Measurements from ENCODE around the gene PLA2G6. TPM values are rescaled to one million over a fixed set of nuclear protein-coding genes. Genes with fewer than 3 reads are reported as not detected.

PLA2G6 gene
- total and polyA plus RNA-seq, 2 experiments from 2014 or later, result 28.2 to 30.2 TPM

DNA sequence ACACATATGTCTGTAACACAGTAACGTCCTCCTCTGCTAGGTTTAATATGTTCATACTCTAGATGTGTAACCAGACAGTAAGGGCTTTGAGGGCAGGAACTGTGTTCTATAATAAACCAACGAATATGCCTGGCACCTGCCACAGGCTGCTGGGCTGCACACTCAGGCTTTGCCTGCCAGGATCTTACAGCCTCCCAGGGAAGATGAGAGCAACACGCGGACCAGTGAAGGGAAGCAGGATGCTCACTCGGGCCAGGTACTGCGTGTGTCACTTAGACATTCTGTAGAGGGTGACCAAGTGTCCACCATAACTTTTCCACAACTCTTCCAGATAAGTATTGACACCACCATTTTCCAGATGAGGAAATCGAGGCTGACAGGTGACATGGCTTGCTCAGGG, 49.5 kb downstream of the PLA2G6 start:
- no peaks in the 10 kb centered on the region for H3K9me3 ChIP-seq (ENCODE audit: low read depth)
- no peak overlapping the region for H3K27ac ChIP-seq
- no peaks in the 10 kb centered on the region for H3K27me3 ChIP-seq
- H3K9me2 ChIP-seq (replicated peaks; ENCODE audit: insufficient read depth), result no peaks in the 10 kb centered on the region
- WGBS (ENCODE audit: low lambda C conversion rate, missing lambda C conversion rate), result 92% methylated on average over 7 of the region's 7 CpGs
- H3K36me3 ChIP-seq (replicated peaks; ENCODE audit: insufficient read depth, low read depth), result no peaks in the 10 kb centered on the region
- no peak overlapping the region for H3K4me3 ChIP-seq
- H3K4me1 ChIP-seq (ENCODE audit: insufficient read depth), result no peaks in the 10 kb centered on the region
- no peaks in the 10 kb centered on the region for H4K20me1 ChIP-seq (ENCODE audit: insufficient read depth, poor library complexity, severe bottlenecking)
- H3K79me2 ChIP-seq, result no peaks in the 10 kb centered on the region
- H3K4me2 ChIP-seq, result no peak overlapping the region
- no peak for DNase-seq (ENCODE audit: low spot score)
- TF ChIP-seq EZH2 (IDR thresholded peaks at IDR 0.05; ENCODE audit: borderline replicate concordance) (no peak), EZH2phosphoT487 (IDR thresholded peaks at IDR 0.05; ENCODE audit: low read depth, severe bottlenecking, unreplicated experiment) (no peak)
- TF ChIP-seq, protein P1, sequence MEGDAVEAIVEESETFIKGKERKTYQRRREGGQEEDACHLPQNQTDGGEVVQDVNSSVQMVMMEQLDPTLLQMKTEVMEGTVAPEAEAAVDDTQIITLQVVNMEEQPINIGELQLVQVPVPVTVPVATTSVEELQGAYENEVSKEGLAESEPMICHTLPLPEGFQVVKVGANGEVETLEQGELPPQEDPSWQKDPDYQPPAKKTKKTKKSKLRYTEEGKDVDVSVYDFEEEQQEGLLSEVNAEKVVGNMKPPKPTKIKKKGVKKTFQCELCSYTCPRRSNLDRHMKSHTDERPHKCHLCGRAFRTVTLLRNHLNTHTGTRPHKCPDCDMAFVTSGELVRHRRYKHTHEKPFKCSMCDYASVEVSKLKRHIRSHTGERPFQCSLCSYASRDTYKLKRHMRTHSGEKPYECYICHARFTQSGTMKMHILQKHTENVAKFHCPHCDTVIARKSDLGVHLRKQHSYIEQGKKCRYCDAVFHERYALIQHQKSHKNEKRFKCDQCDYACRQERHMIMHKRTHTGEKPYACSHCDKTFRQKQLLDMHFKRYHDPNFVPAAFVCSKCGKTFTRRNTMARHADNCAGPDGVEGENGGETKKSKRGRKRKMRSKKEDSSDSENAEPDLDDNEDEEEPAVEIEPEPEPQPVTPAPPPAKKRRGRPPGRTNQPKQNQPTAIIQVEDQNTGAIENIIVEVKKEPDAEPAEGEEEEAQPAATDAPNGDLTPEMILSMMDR (IDR thresholded peaks at IDR 0.05; ENCODE audit: poor library complexity), result no peak
- no peak overlapping the region for H2AFZ ChIP-seq

DNA sequence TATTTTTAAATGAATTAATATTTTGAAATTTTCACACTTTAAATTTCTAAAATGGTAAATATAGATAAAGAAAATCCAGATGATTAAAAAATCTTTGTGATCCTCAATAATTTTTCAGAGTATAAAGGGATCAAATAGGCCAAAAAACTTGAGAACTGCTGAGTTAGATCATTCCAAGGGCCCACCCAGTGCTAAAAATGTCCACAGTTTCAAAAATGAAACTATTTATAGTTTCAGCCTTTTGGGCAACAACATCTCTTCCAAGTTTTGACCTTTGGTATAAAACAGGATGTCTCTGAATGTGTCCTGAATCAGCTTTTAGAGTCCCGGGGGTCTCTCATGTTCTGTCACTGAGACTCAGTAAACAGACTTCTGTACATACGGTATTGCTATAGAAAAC, 50.2 kb downstream of the PLA2G6 start:
- H3K36me3 ChIP-seq (replicated peaks; ENCODE audit: insufficient read depth, low read depth), result no peaks in the 10 kb centered on the region

DNA sequence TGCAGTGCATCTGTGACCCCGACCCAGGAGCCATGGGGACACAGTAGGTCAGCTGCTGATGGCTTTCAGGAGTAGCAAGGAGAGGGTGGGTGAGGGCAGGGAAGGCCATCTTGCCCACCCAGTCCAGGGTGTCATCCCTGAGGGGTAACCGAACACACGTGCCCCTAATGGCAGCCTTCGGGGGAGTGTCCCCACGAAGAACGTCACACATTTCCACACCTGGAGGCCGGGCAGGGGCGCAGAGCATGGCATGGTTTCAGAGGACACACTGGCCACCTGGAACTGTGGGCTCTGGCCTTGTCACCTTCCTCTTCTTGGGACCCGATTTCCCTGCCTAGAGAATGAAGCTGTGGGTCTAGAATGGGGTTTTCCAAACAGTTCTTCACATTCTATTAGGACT, 51.8 kb downstream of the PLA2G6 start:
- H2AFZ ChIP-seq, result no peak overlapping the region
- no peaks in the 10 kb centered on the region for H3K27me3 ChIP-seq
- TF ChIP-seq EZH2 (IDR thresholded peaks at IDR 0.05; ENCODE audit: borderline replicate concordance) (no peak), EZH2phosphoT487 (IDR thresholded peaks at IDR 0.05; ENCODE audit: low read depth, severe bottlenecking, unreplicated experiment) (no peak)
- TF ChIP-seq, protein P1 (IDR thresholded peaks at IDR 0.05; ENCODE audit: poor library complexity), result no peak
- no peak overlapping the region for H3K27ac ChIP-seq
- H3K9me2 ChIP-seq (replicated peaks; ENCODE audit: insufficient read depth), result no peaks in the 10 kb centered on the region
- no peaks in the 10 kb centered on the region for H3K4me1 ChIP-seq (ENCODE audit: insufficient read depth)
- H3K36me3 ChIP-seq (replicated peaks; ENCODE audit: insufficient read depth, low read depth), result no peaks in the 10 kb centered on the region
- no peaks in the 10 kb centered on the region for H3K79me2 ChIP-seq
- H3K4me2 ChIP-seq, result no peak overlapping the region
- H3K4me3 ChIP-seq, result no peak overlapping the region
- H3K9me3 ChIP-seq (ENCODE audit: low read depth), result no peaks in the 10 kb centered on the region
- peak; percentile 6 for DNase-seq (ENCODE audit: low spot score)
- H4K20me1 ChIP-seq (ENCODE audit: insufficient read depth, poor library complexity, severe bottlenecking), result no peaks in the 10 kb centered on the region
- 90% methylated on average over 9 of the region's 9 CpGs for WGBS (ENCODE audit: low lambda C conversion rate, missing lambda C conversion rate)

More for the DNA sequence above, 50.2 kb downstream of the PLA2G6 start:
- WGBS (ENCODE audit: low lambda C conversion rate, missing lambda C conversion rate), result 84% methylated on average over 2 of the region's 2 CpGs
- no peak for DNase-seq (ENCODE audit: low spot score)
- H3K79me2 ChIP-seq, result no peaks in the 10 kb centered on the region
- no peak overlapping the region for H3K27ac ChIP-seq
- H3K9me2 ChIP-seq (replicated peaks; ENCODE audit: insufficient read depth), result no peaks in the 10 kb centered on the region
- no peak for TF ChIP-seq EZH2phosphoT487 (IDR thresholded peaks at IDR 0.05; ENCODE audit: low read depth, severe bottlenecking, unreplicated experiment)
- no peak for TF ChIP-seq EZH2 (IDR thresholded peaks at IDR 0.05; ENCODE audit: borderline replicate concordance)
- TF ChIP-seq, protein P1 (IDR thresholded peaks at IDR 0.05; ENCODE audit: poor library complexity), result no peak
- H3K4me3 ChIP-seq, result no peak overlapping the region
- H2AFZ ChIP-seq, result no peak overlapping the region
- H3K27me3 ChIP-seq, result no peaks in the 10 kb centered on the region
- H3K9me3 ChIP-seq (ENCODE audit: low read depth), result no peaks in the 10 kb centered on the region
- no peaks in the 10 kb centered on the region for H4K20me1 ChIP-seq (ENCODE audit: insufficient read depth, poor library complexity, severe bottlenecking)
- no peak overlapping the region for H3K4me2 ChIP-seq
- no peaks in the 10 kb centered on the region for H3K4me1 ChIP-seq (ENCODE audit: insufficient read depth)

DNA sequence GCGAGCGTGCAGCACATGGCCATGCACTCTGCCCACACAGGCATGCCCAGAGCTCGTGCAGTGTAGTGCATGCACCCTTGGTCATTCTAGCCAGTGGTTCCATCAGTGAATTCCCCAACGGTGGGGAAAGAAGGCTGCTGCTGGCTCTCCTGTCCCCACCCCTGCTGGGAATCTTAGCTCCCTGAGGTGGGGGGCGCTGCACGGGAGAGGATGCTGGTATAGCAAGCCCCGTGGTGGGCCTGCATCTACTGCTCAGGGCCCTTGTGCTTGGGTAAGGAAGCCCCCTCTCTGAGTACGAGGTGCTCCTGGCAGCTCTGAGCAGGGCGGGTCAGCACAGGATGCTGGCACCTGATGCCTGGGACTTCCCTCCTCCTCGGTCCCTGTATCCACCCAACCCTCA, 52.6 kb downstream of the PLA2G6 start:
- Histone ChIP-seq H3K9me2 (replicated peaks; ENCODE audit: insufficient read depth) (no peaks in the 10 kb centered on the region), H3K4me3 (no peak overlapping the region), H4K20me1 (ENCODE audit: insufficient read depth, poor library complexity, severe bottlenecking) (no peaks in the 10 kb centered on the region), H2AFZ (no peak overlapping the region), H3K4me2 (no peak overlapping the region), H3K27me3 (no peaks in the 10 kb centered on the region), H3K36me3 (replicated peaks; ENCODE audit: insufficient read depth, low read depth) (no peaks in the 10 kb centered on the region), H3K9me3 (ENCODE audit: low read depth) (no peaks in the 10 kb centered on the region), H3K79me2 (no peaks in the 10 kb centered on the region), H3K4me1 (ENCODE audit: insufficient read depth) (no peaks in the 10 kb centered on the region), H3K27ac (no peak overlapping the region)
- TF ChIP-seq EZH2phosphoT487 (IDR thresholded peaks at IDR 0.05; ENCODE audit: low read depth, severe bottlenecking, unreplicated experiment) (no peak), EZH2 (IDR thresholded peaks at IDR 0.05; ENCODE audit: borderline replicate concordance) (no peak)
- TF ChIP-seq, protein P1 (IDR thresholded peaks at IDR 0.05; ENCODE audit: poor library complexity), result no peak
- DNase-seq (ENCODE audit: low spot score), result peak; percentile 3
- WGBS (ENCODE audit: low lambda C conversion rate, missing lambda C conversion rate), result 87% methylated on average over 10 of the region's 10 CpGs

Data from hepatocyte (in vitro differentiated cells).